ENCODE measurements around the gene SSX2IP.

DNA sequence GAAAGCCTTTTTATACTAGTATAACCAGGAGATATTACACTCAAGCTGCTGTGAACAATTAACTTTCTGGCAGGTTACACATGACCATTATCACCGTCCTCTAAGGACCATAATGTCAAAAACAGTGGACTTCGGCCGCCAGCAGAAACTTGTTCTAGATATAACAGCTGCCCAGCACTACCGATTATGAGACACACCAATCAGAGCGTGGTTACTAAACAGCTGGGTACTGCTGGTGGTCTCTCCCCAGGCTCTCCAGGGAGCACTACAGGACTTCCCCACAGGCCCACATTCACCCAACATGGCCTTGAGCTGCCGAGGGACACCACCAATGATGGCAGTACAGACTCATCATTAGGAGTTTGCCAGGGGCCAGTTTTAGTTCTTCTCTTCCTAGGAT is 58.1 kb downstream of the SSX2IP start:
- TF ChIP-seq, protein P1, sequence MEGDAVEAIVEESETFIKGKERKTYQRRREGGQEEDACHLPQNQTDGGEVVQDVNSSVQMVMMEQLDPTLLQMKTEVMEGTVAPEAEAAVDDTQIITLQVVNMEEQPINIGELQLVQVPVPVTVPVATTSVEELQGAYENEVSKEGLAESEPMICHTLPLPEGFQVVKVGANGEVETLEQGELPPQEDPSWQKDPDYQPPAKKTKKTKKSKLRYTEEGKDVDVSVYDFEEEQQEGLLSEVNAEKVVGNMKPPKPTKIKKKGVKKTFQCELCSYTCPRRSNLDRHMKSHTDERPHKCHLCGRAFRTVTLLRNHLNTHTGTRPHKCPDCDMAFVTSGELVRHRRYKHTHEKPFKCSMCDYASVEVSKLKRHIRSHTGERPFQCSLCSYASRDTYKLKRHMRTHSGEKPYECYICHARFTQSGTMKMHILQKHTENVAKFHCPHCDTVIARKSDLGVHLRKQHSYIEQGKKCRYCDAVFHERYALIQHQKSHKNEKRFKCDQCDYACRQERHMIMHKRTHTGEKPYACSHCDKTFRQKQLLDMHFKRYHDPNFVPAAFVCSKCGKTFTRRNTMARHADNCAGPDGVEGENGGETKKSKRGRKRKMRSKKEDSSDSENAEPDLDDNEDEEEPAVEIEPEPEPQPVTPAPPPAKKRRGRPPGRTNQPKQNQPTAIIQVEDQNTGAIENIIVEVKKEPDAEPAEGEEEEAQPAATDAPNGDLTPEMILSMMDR (conservative IDR thresholded peaks at IDR 0.05 in 1 of 2, IDR thresholded peaks at IDR 0.05 in 1 of 2; ENCODE audit: low read depth in 1 of 2, low read length in 2 of 2): no peak
- TF ChIP-seq EZH2 (IDR thresholded peaks at IDR 0.05; ENCODE audit: low read length, missing control alignments): no peak

Data from fibroblast of lung (primary cell).